H1 (cell line): ENCODE measurements around the gene CYP46A1. TPM values are rescaled to one million over a fixed set of nuclear protein-coding genes. Genes with fewer than 3 reads are reported as not detected.

ENCODE experiments used
- CTCF ChIA-PET: fragments of 300-600 bp; sonication (Branson Sonifier 250); formaldehyde crosslinking; loops from one replicate; lab custom pipeline; 2021; ENCODE audit not compliant: partially characterized antibody; lab: Charles Lee
- POLR2A ChIA-PET: fragments of 300-600 bp; sonication (Branson Sonifier 250); formaldehyde crosslinking; loops from one replicate; lab custom pipeline; 2021; ENCODE audit warnings: inconsistent platforms; ENCODE audit not compliant: partially characterized antibody; lab: Charles Lee
- DNase-seq, 2 experiments: peaks; one replicate each; pipeline versions ENCODE4 v3.0.0 to v3.0.0-alpha.2; 2010 to 2022; ENCODE audit warnings: low spot score in 2 of 2, low read depth in 1 of 2, mixed read lengths in 1 of 2
- FAIRE-seq: peaks from 2 replicates; lab custom pipeline; 2011; peaks lifted over from hg19 to GRCh38; lab: Jason Lieb, UNC
- H2AFZ ChIP-seq: 2 replicates; pipeline ENCODE4 v1.8.1; 2012; ENCODE audit warnings: low read length, inconsistent platforms
- H2AK5ac ChIP-seq: 2 replicates; pipeline ENCODE4 v1.6.1; 2013; ENCODE audit warnings: low read depth, low read length
- H2BK120ac ChIP-seq: replicated peaks from 2 replicates; pipeline ENCODE3; 2013; ENCODE audit warnings: low read depth, low read length, inconsistent platforms
- H2BK12ac ChIP-seq: 2 replicates; pipeline ENCODE4 v1.6.1; 2013; ENCODE audit warnings: low read depth, low read length
- H2BK15ac ChIP-seq: 2 replicates; pipeline ENCODE4 v1.6.1; 2013; ENCODE audit warnings: low read length
- H2BK20ac ChIP-seq: 2 replicates; pipeline ENCODE4 v1.6.1; 2013; ENCODE audit warnings: low read length
- H2BK5ac ChIP-seq: 2 replicates; pipeline ENCODE4 v1.6.1; 2013; ENCODE audit warnings: low read depth, low read length
- H3K14ac ChIP-seq: 2 replicates; pipeline ENCODE4 v1.6.1; 2013; ENCODE audit warnings: inconsistent platforms; ENCODE audit not compliant: insufficient read length
- H3K18ac ChIP-seq: 2 replicates; pipeline ENCODE4 v1.6.1; 2013; ENCODE audit warnings: low read length; ENCODE audit errors: extremely low read depth
- H3K23ac ChIP-seq: 2 replicates; pipeline ENCODE4 v1.6.1; 2013; ENCODE audit warnings: inconsistent platforms; ENCODE audit not compliant: insufficient read length
- H3K23me2 ChIP-seq: 2 replicates; pipeline ENCODE4 v1.6.1; 2013; ENCODE audit warnings: low read depth, low read length
- H3K27ac ChIP-seq: 2 replicates; pipeline ENCODE4 v1.6.1; 2011; ENCODE audit warnings: low read depth, low read length, inconsistent platforms
- H3K27me3 ChIP-seq, 4 experiments: replicated peaks in 1 of 4; 1 replicate in 1 of 4; 2 replicates in 3 of 4; pipeline versions ENCODE4 v1.6.1 to v1.8.1; 2011 to 2013; ENCODE audit warnings: low read length in 3 of 4, mild to moderate bottlenecking in 3 of 4, inconsistent platforms in 2 of 4, mixed read lengths in 2 of 4, moderate library complexity in 1 of 4; ENCODE audit not compliant: control insufficient read depth in 3 of 4, insufficient read depth in 3 of 4; ENCODE audit errors: extremely low read depth in 1 of 4
- H3K36me3 ChIP-seq, 4 experiments: 2 replicates each; pipeline versions ENCODE4 v1.6.1 to v1.8.1; 2011 to 2013; ENCODE audit warnings: mild to moderate bottlenecking in 4 of 4, low read length in 3 of 4, moderate library complexity in 2 of 4, control low read depth in 1 of 4, inconsistent platforms in 1 of 4; ENCODE audit not compliant: insufficient read depth in 4 of 4, control insufficient read depth in 2 of 4
- H3K4ac ChIP-seq: replicated peaks from 2 replicates; pipeline ENCODE3; 2013; ENCODE audit warnings: low read length, low read depth, mixed read lengths, inconsistent platforms; ENCODE audit not compliant: insufficient read length
- H3K4me1 ChIP-seq, 4 experiments: replicated peaks in 1 of 4; 1 replicate in 1 of 4; 2 replicates in 3 of 4; pipeline versions ENCODE4 v1.6.1 to v1.8.1; 2011 to 2013; ENCODE audit warnings: low read length in 3 of 4, inconsistent platforms in 2 of 4, mixed read lengths in 1 of 4; ENCODE audit not compliant: insufficient read depth in 4 of 4, control insufficient read depth in 3 of 4
- H3K4me2 ChIP-seq, 2 experiments: 2 replicates each; pipeline versions ENCODE4 v1.6.1 to v1.8.1; 2011 to 2013; ENCODE audit warnings: low read depth in 2 of 2, low read length in 2 of 2, control low read depth in 1 of 2, inconsistent platforms in 1 of 2, mild to moderate bottlenecking in 1 of 2; ENCODE audit not compliant: insufficient read depth in 1 of 2
- H3K4me3 ChIP-seq, 4 experiments: fragments of 200-600, 300-600 bp in 1 of 4; sonication (generic), shearing (Covaris generic), sonication (Bioruptor Twin) in 1 of 4; 2 replicates each; pipeline versions ENCODE4 v1.5.1 to v1.8.1; 2011 to 2016; ENCODE audit warnings: low read length in 4 of 4, low read depth in 3 of 4, control low read depth in 2 of 4, inconsistent platforms in 2 of 4, mild to moderate bottlenecking in 2 of 4, mixed read lengths in 1 of 4, moderate library complexity in 1 of 4; ENCODE audit not compliant: insufficient read depth in 2 of 4; ENCODE audit errors: extremely low read depth in 1 of 4
- H3K56ac ChIP-seq: replicated peaks from 2 replicates; pipeline ENCODE3; 2013; ENCODE audit warnings: low read depth, mild to moderate bottlenecking, mixed read lengths, low read length, inconsistent platforms; ENCODE audit not compliant: insufficient read length
- H3K79me1 ChIP-seq: 2 replicates; pipeline ENCODE4 v1.6.1; 2013; ENCODE audit warnings: low read depth, low read length, control low read depth
- H3K79me2 ChIP-seq, 2 experiments: 2 replicates each; pipeline versions ENCODE4 v1.6.1 to v1.8.1; 2012 to 2013; ENCODE audit warnings: low read length in 2 of 2, mild to moderate bottlenecking in 2 of 2, inconsistent platforms in 1 of 2; ENCODE audit not compliant: insufficient read depth in 2 of 2, control insufficient read depth in 1 of 2
- H3K9ac ChIP-seq, 4 experiments: replicated peaks in 1 of 4; 1 replicate in 1 of 4; 2 replicates in 3 of 4; pipeline versions ENCODE4 v1.6.1 to v1.8.1; 2011 to 2013; ENCODE audit warnings: low read depth in 3 of 4, low read length in 3 of 4, control low read depth in 2 of 4, mild to moderate bottlenecking in 2 of 4, moderate library complexity in 2 of 4, inconsistent platforms in 1 of 4; ENCODE audit errors: extremely low read depth in 1 of 4
- H3K9me3 ChIP-seq, 2 experiments: 2 replicates each; pipeline versions ENCODE4 v1.6.1 to v1.8.1; 2012 to 2013; ENCODE audit warnings: mild to moderate bottlenecking in 2 of 2, moderate library complexity in 2 of 2, control low read depth in 1 of 2, inconsistent platforms in 1 of 2, low read depth in 1 of 2, low read length in 1 of 2, mixed read lengths in 1 of 2; ENCODE audit not compliant: insufficient read depth in 2 of 2
- H4K20me1 ChIP-seq, 2 experiments: replicated peaks in 1 of 2; 2 replicates each; pipeline versions ENCODE3 to v1.8.1; 2011 to 2013; ENCODE audit warnings: inconsistent platforms in 2 of 2, low read length in 2 of 2, mild to moderate bottlenecking in 1 of 2; ENCODE audit not compliant: insufficient read depth in 2 of 2, control insufficient read depth in 1 of 2
- H4K5ac ChIP-seq: 2 replicates; pipeline ENCODE4 v1.6.1; 2013; ENCODE audit warnings: low read length, low read depth, mixed read lengths, inconsistent platforms; ENCODE audit not compliant: insufficient read length
- H4K8ac ChIP-seq: 2 replicates; pipeline ENCODE4 v1.8.0; 2013; ENCODE audit warnings: mild to moderate bottlenecking, moderate library complexity, low read length, inconsistent platforms; ENCODE audit not compliant: insufficient read depth; ENCODE audit errors: extremely low read depth
- H4K91ac ChIP-seq: replicated peaks from 2 replicates; pipeline ENCODE3; 2013; ENCODE audit warnings: low read length, mixed read lengths, inconsistent platforms; ENCODE audit not compliant: insufficient read length
- CBX5 ChIP-seq: fragments of 300-800, 300-1000 bp; sonication (generic); IDR thresholded peaks from 2 replicates; pipeline ENCODE4 v1.7.1; 2016; ENCODE audit warnings: antibody characterized with exemption, low read length, low read depth
- JUND ChIP-seq: IDR thresholded peaks from 2 replicates; pipeline ENCODE4 v1.6.1; 2011; ENCODE audit warnings: mild to moderate bottlenecking, improper control_type of control experiment, low read length
- POU5F1 ChIP-seq: IDR thresholded peaks from 2 replicates; pipeline ENCODE4 v1.6.1; 2011; ENCODE audit warnings: low read depth, mild to moderate bottlenecking, low read length, moderate library complexity
- TCF12 ChIP-seq: IDR thresholded peaks from 2 replicates; pipeline ENCODE4 v1.6.1; 2011; ENCODE audit warnings: low read depth, mild to moderate bottlenecking, low read length
- YY1 ChIP-seq: IDR thresholded peaks from 2 replicates; pipeline ENCODE4 v1.6.1; 2011; ENCODE audit warnings: low read depth, mild to moderate bottlenecking, low read length
- WGBS, 2 experiments: shearing (Covaris generic) in 1 of 2; methylation state at CpG; one replicate each; pipeline versions ENCODE4 v1.1.6 to v1.1.7; 2013 to 2015; ENCODE audit warnings: low lambda C conversion rate in 2 of 2, mixed read lengths in 2 of 2, inconsistent platforms in 1 of 2, low coverage in 1 of 2, missing lambda C conversion rate in 1 of 2; ENCODE audit not compliant: insufficient replicate concordance in 2 of 2, insufficient coverage in 1 of 2, insufficient read length in 1 of 2; ENCODE audit errors: extremely low coverage in 1 of 2, missing lambda C conversion rate in 1 of 2; 5-methylcytosine and 5-hydroxymethylcytosine counted together
- polyA plus RNA-seq, 7 experiments: library from polyadenylated mRNA; depleted of rRNA in 3 of 7; stranded (reverse) in 5 of 7; unstranded in 2 of 7; fragments of >200 nt in 5 of 7; fragments of 200-250 nt in 2 of 7; gene quantifications; 1 replicate in 5 of 7; 2 replicates in 1 of 7; 4 replicates in 1 of 7; pipeline versions ENCODE4 v1.2.1 to v1.2.3, GENCODE V29; 2011 to 2013; ENCODE audit warnings: missing spikeins in 2 of 7, mixed read lengths in 2 of 7
- total RNA-seq: library from RNA; stranded (reverse); fragmentation: NEBNext Ultra II Directional; extraction: Animal tissue kit (Norgen Biotek cat#: 25700); gene quantifications from 2 replicates; pipeline ENCODE4 v1.2.1, GENCODE V29; 2021
- TF ChIP-seq, protein P1 (sequence below): IDR thresholded peaks from 2 replicates; pipeline ENCODE4 v1.6.1; 2011; ENCODE audit warnings: low read length, improper control_type of control experiment
- TF ChIP-seq, protein P2 (sequence below): IDR thresholded peaks from 2 replicates; pipeline ENCODE4 v1.6.1; 2012; ENCODE audit warnings: low read length, inconsistent platforms

Gene CYP46A1
- total and polyA plus RNA-seq, 2 of the 8 experiments (the other 6 are each of a cell fraction or from before 2014, with no cell fraction given), result 0.41 to 1.3 TPM

DNA sequence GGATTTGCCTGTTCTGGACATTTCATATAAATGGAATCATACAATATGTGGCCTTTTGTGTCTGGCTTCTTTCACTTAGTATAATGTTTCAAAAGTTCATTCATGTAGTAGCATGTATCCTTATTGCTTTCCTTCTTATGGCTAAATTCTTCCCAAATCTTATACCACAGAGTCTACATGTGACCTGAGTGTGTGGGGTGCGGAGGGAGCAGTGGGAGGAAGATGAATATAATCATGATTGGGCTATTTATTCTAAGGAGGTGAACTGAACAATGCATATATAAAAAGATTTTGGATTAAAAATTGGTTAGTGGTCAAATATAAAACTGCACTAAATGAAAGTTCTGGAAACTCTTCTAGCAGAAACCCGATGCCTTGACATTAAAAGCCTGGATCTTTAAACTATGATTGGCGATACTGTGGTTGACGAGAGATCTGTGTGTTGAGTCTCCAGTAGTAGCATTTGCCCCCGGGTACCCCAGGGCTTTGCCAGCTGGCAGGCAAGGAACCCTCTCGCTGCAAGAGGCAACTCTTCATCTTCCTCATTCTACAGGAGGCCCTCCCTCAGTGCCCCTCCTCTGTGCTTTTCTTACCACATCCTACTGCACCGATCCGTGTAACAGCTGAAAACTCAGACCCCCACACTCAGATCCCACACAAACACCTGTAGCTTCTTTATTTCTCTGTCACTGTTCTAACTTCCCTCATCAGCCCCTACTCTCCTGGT, 2.6 kb downstream of the CYP46A1 start:
- Histone ChIP-seq H3K4me1 (peaks cover 0 to 10% (median 9%) of the 10 kb centered on the region in 4 experiments; a peak in 6 of 7 replicates), H3K23ac (no peak overlapping the region), H3K14ac (no peak overlapping the region), H3K4ac (no peak overlapping the region), H4K91ac (no peak overlapping the region), H2BK15ac (no peak overlapping the region), H2BK5ac (no peak overlapping the region), H4K20me1 (no peaks in the 10 kb centered on the region), H3K27ac (no peak overlapping the region), H2BK12ac (no peak overlapping the region), H3K27me3 (no peaks in the 10 kb centered on the region), H3K4me2 (no peak overlapping the region), H2AFZ (no peak overlapping the region), H3K56ac (no peak overlapping the region), H3K18ac (no peak overlapping the region), H3K79me1 (no peaks in the 10 kb centered on the region), H3K9ac (no peak overlapping the region), H4K5ac (no peak overlapping the region), H2BK120ac (no peak overlapping the region), H3K79me2 (no peaks in the 10 kb centered on the region), H3K23me2 (peaks cover 9% of the 10 kb centered on the region), H3K36me3 (no peaks in the 10 kb centered on the region), H2AK5ac (no peak overlapping the region), H3K9me3 (no peaks in the 10 kb centered on the region), H4K8ac (no peak overlapping the region), H2BK20ac (no peak overlapping the region), H3K4me3 (no peak overlapping the region)
- TF ChIP-seq TCF12 (no peak), POU5F1 (no peak), YY1 (no peak), JUND (no peak), CBX5 (no peak)
- TF ChIP-seq, protein P1, sequence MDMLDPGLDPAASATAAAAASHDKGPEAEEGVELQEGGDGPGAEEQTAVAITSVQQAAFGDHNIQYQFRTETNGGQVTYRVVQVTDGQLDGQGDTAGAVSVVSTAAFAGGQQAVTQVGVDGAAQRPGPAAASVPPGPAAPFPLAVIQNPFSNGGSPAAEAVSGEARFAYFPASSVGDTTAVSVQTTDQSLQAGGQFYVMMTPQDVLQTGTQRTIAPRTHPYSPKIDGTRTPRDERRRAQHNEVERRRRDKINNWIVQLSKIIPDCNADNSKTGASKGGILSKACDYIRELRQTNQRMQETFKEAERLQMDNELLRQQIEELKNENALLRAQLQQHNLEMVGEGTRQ, result no peak
- TF ChIP-seq, protein P2, sequence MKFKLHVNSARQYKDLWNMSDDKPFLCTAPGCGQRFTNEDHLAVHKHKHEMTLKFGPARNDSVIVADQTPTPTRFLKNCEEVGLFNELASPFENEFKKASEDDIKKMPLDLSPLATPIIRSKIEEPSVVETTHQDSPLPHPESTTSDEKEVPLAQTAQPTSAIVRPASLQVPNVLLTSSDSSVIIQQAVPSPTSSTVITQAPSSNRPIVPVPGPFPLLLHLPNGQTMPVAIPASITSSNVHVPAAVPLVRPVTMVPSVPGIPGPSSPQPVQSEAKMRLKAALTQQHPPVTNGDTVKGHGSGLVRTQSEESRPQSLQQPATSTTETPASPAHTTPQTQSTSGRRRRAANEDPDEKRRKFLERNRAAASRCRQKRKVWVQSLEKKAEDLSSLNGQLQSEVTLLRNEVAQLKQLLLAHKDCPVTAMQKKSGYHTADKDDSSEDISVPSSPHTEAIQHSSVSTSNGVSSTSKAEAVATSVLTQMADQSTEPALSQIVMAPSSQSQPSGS, result no peak
- ChIA-PET CTCF (interaction anchor here (0.6 to 4.9 kb wide), 36 partner anchors 7 to 261 kb away, joined by 3 to 36 read pairs (median 4); no protein-coding TSS in a partner anchor), POLR2A (no interaction called here)
- WGBS, 2 experiments, result 91% methylated on average over 8 of the region's 8 CpGs; no CpG with 5 or more reads in 1 of the 2 experiments
- FAIRE-seq (no peak), DNase-seq (peak in 1 of 2 experiments; percentile 20)
